Ishikawa (cell line): Measurements from ENCODE around the gene CNTNAP2.

Source experiments
- CEBPB ChIP-seq: IDR thresholded peaks from 2 replicates; pipeline ENCODE4 v1.6.1; 2012
- CREB1 ChIP-seq: IDR thresholded peaks from 2 replicates; pipeline ENCODE4 v1.6.1; 2012; ENCODE audit warnings: low read depth
- EGR1 ChIP-seq: IDR thresholded peaks from 2 replicates; pipeline ENCODE4 v1.6.1; 2012
- EP300 ChIP-seq: IDR thresholded peaks from 2 replicates; pipeline ENCODE4 v1.6.1; 2012; ENCODE audit warnings: borderline replicate concordance
- FOXM1 ChIP-seq: IDR thresholded peaks from 2 replicates; pipeline ENCODE4 v1.6.1; 2012; ENCODE audit warnings: low read depth, borderline replicate concordance
- NFIC ChIP-seq: IDR thresholded peaks from 2 replicates; pipeline ENCODE4 v1.6.1; 2012
- RAD21 ChIP-seq: IDR thresholded peaks from 2 replicates; pipeline ENCODE4 v1.6.1; 2012; ENCODE audit warnings: low read depth
- TAF1 ChIP-seq: IDR thresholded peaks from 2 replicates; pipeline ENCODE4 v1.6.1; 2012; ENCODE audit warnings: low read depth, mild to moderate bottlenecking
- TCF12 ChIP-seq: IDR thresholded peaks from 2 replicates; pipeline ENCODE4 v1.6.1; 2012; ENCODE audit warnings: low read depth
- TEAD4 ChIP-seq: IDR thresholded peaks from 2 replicates; pipeline ENCODE4 v1.6.1; 2012
- YY1 ChIP-seq: IDR thresholded peaks from 2 replicates; pipeline ENCODE4 v1.6.1; 2012; ENCODE audit warnings: low read depth
- ZBTB7A ChIP-seq: IDR thresholded peaks from 2 replicates; pipeline ENCODE4 v1.6.1; 2012; ENCODE audit warnings: low read depth
- TF ChIP-seq, protein P1 (sequence below): IDR thresholded peaks from 2 replicates; pipeline ENCODE4 v1.6.1; 2012
- TF ChIP-seq, protein P2 (sequence below): IDR thresholded peaks from 2 replicates; pipeline ENCODE4 v1.6.1; 2012; ENCODE audit warnings: low read depth, mild to moderate bottlenecking
- TF ChIP-seq, protein P3 (sequence below): IDR thresholded peaks from 2 replicates; pipeline ENCODE4 v1.6.1; 2012

The CNTNAP2 gene

DNA sequence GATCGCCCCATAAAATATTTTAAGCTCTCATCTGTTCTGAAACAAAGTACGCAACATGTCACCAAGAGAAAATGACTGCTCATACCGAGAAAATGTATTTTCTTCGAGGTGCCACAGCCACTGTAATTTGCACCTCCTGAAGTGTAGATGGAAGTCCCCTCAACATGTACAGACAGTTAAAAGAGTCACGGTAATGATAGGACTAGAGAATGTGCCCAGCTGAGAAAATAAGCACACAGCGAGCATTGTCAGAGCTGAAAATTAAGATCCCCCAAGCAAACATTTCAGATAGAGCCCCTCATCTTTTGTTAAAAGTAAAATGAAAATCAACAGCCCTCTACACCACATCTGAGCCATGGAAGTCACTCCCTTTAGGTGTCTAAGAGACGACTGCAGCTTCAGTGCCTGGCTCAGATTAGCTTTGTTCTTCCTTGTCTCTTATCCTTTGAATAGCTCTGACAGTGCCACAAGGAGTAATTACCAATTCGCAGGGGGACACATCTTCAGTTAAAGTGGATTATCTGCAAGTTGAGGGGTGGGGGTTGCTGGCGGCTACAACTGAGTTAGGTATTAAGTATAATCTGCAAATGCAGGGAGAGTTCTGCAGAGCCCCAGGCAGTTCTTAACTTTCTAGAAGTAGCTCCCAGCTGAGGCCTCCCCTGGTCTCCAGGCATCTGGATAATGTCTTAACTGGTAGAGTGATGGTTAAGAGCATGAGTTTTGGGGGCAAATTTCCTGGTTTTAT lies 2251.3 kb downstream of the CNTNAP2 start:
- TF ChIP-seq TEAD4, result no peak
- TF ChIP-seq EP300, result no peak
- no peak for TF ChIP-seq NFIC
- no peak for TF ChIP-seq FOXM1
- no peak for TF ChIP-seq ZBTB7A
- TF ChIP-seq RAD21, result no peak
- no peak for TF ChIP-seq CEBPB
- TF ChIP-seq, protein P1, sequence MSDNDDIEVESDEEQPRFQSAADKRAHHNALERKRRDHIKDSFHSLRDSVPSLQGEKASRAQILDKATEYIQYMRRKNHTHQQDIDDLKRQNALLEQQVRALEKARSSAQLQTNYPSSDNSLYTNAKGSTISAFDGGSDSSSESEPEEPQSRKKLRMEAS, result no peak
- TF ChIP-seq CREB1, result no peak
- TF ChIP-seq, protein P2, sequence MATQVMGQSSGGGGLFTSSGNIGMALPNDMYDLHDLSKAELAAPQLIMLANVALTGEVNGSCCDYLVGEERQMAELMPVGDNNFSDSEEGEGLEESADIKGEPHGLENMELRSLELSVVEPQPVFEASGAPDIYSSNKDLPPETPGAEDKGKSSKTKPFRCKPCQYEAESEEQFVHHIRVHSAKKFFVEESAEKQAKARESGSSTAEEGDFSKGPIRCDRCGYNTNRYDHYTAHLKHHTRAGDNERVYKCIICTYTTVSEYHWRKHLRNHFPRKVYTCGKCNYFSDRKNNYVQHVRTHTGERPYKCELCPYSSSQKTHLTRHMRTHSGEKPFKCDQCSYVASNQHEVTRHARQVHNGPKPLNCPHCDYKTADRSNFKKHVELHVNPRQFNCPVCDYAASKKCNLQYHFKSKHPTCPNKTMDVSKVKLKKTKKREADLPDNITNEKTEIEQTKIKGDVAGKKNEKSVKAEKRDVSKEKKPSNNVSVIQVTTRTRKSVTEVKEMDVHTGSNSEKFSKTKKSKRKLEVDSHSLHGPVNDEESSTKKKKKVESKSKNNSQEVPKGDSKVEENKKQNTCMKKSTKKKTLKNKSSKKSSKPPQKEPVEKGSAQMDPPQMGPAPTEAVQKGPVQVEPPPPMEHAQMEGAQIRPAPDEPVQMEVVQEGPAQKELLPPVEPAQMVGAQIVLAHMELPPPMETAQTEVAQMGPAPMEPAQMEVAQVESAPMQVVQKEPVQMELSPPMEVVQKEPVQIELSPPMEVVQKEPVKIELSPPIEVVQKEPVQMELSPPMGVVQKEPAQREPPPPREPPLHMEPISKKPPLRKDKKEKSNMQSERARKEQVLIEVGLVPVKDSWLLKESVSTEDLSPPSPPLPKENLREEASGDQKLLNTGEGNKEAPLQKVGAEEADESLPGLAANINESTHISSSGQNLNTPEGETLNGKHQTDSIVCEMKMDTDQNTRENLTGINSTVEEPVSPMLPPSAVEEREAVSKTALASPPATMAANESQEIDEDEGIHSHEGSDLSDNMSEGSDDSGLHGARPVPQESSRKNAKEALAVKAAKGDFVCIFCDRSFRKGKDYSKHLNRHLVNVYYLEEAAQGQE, result no peak
- TF ChIP-seq TCF12, result no peak
- no peak for TF ChIP-seq TAF1
- no peak for TF ChIP-seq YY1
- TF ChIP-seq, protein P3, sequence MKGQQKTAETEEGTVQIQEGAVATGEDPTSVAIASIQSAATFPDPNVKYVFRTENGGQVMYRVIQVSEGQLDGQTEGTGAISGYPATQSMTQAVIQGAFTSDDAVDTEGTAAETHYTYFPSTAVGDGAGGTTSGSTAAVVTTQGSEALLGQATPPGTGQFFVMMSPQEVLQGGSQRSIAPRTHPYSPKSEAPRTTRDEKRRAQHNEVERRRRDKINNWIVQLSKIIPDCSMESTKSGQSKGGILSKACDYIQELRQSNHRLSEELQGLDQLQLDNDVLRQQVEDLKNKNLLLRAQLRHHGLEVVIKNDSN, result no peak
- TF ChIP-seq EGR1, result no peak

DNA sequence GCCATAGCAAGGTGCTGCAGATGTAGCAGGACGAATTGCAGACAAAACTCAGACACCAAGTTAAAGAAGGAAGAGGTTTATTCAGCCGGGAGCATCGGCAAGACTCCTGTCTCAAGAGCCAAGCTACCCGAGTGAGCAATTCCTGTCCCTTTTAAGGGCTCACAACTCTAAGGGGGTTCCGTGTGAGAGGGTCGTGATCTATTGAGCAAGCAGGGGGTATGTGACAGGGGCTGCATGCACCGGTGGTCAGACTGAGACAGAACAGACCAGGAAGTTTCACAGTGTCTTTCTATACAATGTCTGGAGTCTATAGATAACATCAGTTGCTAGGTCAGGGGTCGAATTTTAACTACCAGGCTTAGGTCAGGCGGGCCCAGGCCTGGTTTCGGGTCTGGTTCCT lies 2252.0 kb downstream of the CNTNAP2 start:
- TF ChIP-seq NFIC, result no peak
- TF ChIP-seq EGR1, result no peak
- TF ChIP-seq TCF12, result no peak

DNA sequence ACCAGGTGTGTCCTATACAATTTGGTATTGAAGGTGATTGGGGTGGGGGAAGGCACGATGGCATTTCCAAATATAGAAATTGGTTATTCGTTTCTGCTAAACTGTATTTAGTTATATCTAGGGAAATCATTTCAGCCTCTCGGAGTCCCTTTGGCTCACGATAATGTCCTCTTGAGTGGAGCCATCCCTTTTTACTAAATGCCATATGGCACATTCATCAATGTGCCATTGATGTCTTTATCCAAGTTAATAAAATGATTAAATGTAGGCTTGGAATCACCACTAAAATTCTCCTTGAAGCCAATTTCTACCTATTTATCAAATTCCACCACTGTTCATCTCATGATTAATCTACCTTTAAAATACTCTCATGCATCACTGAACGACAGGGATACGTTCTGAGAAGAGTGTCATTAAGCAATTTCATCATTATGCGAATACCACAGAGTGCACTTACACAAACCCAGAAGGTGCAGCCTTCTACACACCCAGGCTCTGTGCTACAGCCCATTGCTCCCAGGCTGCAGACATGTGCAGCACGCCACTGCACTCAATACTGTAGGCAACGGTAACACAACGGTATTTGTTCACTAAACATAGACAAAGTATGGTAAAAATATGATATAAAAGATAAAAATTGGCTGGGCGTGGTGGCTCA lies 2254.8 kb downstream of the CNTNAP2 start:
- no peak for TF ChIP-seq CEBPB
- TF ChIP-seq EP300, result no peak
- TF ChIP-seq TCF12, result no peak
- TF ChIP-seq YY1, result no peak
- no peak for TF ChIP-seq EGR1
- TF ChIP-seq ZBTB7A, result no peak
- no peak for TF ChIP-seq CREB1
- TF ChIP-seq, protein P1, result no peak

DNA sequence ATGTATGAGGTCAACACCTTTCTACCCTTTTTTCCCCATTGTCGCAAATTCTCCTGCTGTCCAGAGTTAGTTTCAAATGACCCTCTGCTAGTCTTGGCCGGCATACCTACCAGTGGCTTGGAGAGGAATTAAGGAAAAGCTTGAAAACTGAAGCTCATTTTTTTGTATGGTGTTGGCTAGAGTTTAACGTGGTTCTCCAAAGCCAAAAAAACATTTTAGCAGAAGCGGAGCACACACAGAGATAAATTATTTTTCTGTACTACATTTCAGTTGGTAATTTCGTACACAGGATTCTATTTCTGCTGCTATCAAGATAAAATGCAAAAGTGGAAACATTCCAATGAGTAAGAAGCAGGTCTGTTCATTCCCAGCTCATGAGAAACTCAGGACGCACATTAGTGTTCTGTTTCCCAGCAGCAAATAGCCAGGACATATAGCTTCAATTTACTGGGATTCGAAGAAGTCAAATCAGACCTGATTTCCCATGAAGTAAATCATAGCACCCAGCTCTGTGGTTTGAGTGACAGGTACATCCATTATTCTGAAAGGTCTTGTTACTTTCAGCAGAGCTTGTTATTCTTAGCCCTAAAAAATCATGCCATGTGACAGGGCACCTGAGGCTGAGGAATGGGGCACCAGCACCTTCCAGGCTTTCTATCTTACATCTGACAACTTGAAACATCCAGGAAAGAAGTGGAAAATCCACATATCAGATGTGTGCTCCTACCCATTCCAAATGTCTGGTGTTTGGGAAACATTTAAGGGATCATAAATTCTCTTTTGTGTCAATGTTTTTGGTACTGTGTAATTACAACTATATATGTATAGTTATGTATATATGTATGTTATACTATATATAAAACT lies 2258.0 kb downstream of the CNTNAP2 start:
- no peak for TF ChIP-seq CEBPB
- TF ChIP-seq EP300, result no peak
- no peak for TF ChIP-seq TAF1
- TF ChIP-seq NFIC, result no peak
- no peak for TF ChIP-seq RAD21
- TF ChIP-seq, protein P3, result no peak
- no peak for TF ChIP-seq FOXM1
- TF ChIP-seq, protein P1, result no peak
- no peak for TF ChIP-seq TCF12
- TF ChIP-seq CREB1, result no peak
- TF ChIP-seq ZBTB7A, result no peak
- no peak for TF ChIP-seq TEAD4
- TF ChIP-seq EGR1, result no peak
- no peak for TF ChIP-seq YY1
- TF ChIP-seq, protein P2, result no peak

DNA sequence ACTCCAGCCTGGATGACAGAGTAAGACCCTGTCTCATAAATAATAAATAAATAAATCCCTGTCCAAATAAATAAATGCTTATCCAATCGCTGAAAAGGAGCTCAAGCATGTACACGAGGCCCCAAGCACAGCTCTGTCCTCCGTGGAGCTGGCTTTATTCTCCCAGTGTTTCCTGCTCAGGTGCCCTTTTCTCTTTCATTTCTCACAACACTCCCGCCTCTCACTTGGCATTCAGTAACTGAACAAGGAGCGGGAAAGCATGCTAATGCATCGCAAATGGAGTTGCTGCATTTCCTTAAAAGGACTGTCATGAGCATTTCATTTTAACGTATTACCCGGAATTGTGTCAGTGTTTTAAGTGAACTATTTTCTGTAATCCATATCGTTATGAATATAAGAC lies 2263.1 kb downstream of the CNTNAP2 start:
- TF ChIP-seq TEAD4 (no peak), RAD21 (no peak), TCF12 (no peak), EGR1 (no peak), YY1 (no peak), CREB1 (no peak), EP300 (no peak), TAF1 (no peak), FOXM1 (no peak)
- TF ChIP-seq, protein P3, result no peak
- TF ChIP-seq, protein P2, result no peak
- TF ChIP-seq, protein P1, result no peak
